GM21515 (cell line): ENCODE results near the gene RRP1.

ENCODE experiments used
- ATAC-seq: cut with Tn5 transposase; IDR thresholded peaks from one replicate; pipeline ENCODE4 v1.9.1; 2021; ENCODE audit not compliant: unreplicated experiment

RRP1 gene

GRCh38 chr21:43800566-43800965 lies 11.2 kb downstream of the RRP1 start:
- no peak for ATAC-seq

DNA sequence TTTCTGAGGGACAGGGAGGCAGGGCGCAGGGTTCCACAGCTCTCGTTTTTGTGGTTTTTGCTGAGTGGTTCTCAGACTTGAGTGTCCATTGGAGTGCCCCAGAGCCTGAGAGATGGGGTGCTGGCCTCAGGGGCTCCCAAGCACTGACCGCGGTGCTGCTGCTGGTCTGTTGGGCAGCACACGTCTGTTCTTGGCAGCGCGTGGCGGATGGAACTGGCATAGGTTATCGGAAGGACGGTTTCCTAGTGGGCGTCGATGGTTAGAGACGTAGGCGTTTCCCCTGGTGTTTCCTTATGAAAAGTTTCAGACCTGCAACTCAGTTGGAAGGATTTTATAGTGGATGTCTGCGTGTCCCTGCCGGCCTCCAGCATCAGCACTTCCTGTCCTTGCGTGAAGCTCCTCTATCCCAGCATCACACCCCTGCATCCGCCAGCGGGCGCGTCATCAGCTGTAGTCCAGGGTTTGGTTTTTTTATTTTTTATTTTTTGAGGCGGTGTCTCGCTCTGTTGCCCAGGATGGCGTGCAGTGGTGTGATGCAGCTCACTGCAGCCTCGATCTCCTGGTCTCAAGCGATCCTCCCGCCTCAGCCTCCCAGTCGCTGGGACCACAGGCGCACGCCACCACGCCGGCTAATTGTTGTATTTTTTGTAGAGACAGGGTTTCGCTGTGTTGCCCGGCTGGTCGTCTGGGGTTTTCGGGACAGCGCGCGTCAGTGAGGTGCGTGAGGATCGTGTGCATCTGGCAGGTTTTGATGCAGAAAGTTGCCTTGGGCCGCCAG lies 11.8 kb downstream of the RRP1 start:
- no peak for ATAC-seq

GRCh38 chr21:43802713-43803313 lies 13.4 kb downstream of the RRP1 start:
- no peak for ATAC-seq

GRCh38 chr21:43803558-43804300 lies 14.4 kb downstream of the RRP1 start:
- no peak for ATAC-seq

- ATAC-seq, result peak; percentile 74
Observed at GRCh38 chr21:43805275-43805800, 16.0 kb downstream of the RRP1 start.

DNA sequence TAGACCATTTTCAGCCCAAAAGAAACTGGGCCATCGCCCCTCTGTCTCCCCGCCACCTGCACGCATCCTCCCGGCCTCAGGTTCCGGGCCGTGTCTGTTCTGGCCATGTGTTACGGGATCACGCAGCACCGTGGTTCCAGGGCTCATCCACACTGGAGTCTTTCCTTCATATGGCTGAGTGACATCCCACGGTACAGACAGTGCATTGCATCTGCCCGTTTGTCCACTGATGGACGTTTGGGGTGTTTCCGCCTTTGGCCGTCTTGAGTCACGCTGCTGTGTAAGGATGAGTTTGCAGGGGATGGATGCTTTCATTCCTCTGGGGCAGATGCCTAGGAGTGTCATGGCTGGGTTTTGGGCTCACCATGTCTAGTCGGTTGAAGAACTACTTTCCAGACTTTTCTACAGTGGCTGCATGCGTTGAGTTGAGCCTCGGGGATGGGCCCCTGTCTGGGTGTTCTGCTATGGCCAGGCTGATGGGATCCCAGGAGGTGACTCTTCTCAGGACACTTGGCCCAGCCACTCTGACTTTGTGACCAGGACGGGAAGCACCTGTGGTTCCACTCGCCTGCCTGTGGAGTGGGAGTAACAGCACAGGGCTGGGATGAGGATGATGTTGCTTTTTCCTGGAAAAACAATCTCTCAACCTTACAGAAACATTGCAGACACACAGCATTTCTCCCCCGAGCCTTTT lies 16.8 kb downstream of the RRP1 start:
- no peak for ATAC-seq

- no peak for ATAC-seq
Observed at GRCh38 chr21:43808367-43808766, 19.0 kb downstream of the RRP1 start.

GRCh38 chr21:43808832-43809251 lies 19.5 kb downstream of the RRP1 start:
- no peak for ATAC-seq

GRCh38 chr21:43809346-43809799 lies 20.0 kb downstream of the RRP1 start:
- ATAC-seq, result no peak

GRCh38 chr21:43809853-43810504 lies 20.6 kb downstream of the RRP1 start:
- no peak for ATAC-seq

- ATAC-seq, result peak; percentile 58
Observed at GRCh38 chr21:43810505-43811261, 21.3 kb downstream of the RRP1 start.

GRCh38 chr21:43811262-43812105 lies 22.1 kb downstream of the RRP1 start:
- ATAC-seq, result no peak

- ATAC-seq, result no peak
Observed at GRCh38 chr21:43812139-43812821, 22.9 kb downstream of the RRP1 start.

DNA sequence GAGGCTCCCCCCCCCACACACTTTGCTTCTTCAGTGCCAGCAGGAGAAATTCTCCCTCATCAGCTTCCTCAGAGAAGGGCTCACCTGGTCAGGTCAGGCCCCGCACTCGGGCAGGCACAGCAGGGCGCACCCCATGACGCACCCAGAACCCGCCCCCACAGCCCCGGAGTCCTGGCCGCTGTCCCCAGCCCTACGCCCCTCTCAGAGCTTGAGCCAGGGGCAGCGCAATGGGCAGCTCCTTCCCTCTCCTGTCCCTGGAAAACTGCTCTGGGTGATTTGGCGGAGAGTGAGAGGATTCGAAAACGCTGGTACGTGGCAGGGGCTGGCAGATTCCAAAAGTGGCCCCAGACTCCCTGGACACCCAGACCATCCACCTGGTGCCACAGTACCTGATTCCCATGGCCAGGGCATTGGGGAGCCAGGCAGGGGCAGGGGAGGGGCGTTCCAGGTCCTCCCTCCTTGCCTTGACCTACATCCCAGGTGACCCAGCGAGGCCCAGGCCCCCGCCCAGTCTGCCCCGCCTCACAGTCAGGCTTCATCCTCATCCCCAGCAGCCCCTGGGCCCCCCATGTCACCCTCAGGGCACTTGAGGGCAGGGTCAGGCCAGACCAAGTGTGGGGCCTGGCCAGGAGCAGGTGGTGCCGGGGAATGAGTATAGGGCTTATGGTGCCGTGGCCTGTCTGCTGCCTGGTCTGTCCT lies 23.7 kb downstream of the RRP1 start:
- no peak for ATAC-seq

DNA sequence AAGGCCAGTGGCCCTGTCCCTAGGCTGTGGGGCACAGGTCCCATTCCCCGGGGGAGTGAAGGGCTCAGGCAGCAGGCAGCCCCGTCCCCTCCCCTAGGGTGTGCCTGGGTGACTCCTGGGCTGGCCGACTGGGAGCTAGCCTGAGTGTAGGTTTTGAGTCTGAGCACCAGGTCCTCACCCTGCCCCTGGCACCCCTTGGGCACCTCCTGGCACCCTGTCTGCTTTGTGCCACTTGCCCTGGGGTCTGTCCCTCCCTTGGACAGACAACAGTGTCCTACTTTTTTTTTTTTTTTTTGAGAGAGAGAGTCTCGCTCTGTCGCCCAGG lies 24.2 kb downstream of the RRP1 start:
- no peak for ATAC-seq

- ATAC-seq, result no peak
Observed at GRCh38 chr21:43814215-43815106, 25.1 kb downstream of the RRP1 start.

GRCh38 chr21:43815107-43815613 lies 25.8 kb downstream of the RRP1 start:
- no peak for ATAC-seq
